GM18951 (cell line): ENCODE results near the gene ADAMTSL3.
"Not testable (repeated sequence)": the region's sequence is repeated elsewhere in the genome, so short reads cannot be mapped to it uniquely, and the experiment has no call there.

Source experiments
- POLR2A ChIP-seq: IDR thresholded peaks from 4 replicates; pipeline ENCODE4 v1.6.1; 2011; ENCODE audit warnings: mild to moderate bottlenecking; ENCODE audit not compliant: insufficient read length, insufficient read depth; ENCODE audit errors: extremely low read depth
- in situ Hi-C: fragments of 300-500 bp; cut with MboI; formaldehyde crosslinking; loops from one replicate; pipeline ENCODE4 v1.12.0; 2022; ENCODE audit warnings: low sequenced_read_pairs, mixed read lengths, inconsistent platforms; ENCODE audit not compliant: unreplicated experiment

The ADAMTSL3 gene

GRCh38 chr15:84016371-84016770, 362.4 kb downstream of the ADAMTSL3 start:
- in situ Hi-C loops, result no loop called here
- TF ChIP-seq POLR2A, result no peak

GRCh38 chr15:84022516-84022915, 368.6 kb downstream of the ADAMTSL3 start:
- no peak for TF ChIP-seq POLR2A
- in situ Hi-C loops, result no loop called here

- in situ Hi-C loops, result no loop called here
- TF ChIP-seq POLR2A, result no peak
Measured at GRCh38 chr15:84023636-84024035, 369.7 kb downstream of the ADAMTSL3 start.

GRCh38 chr15:84033793-84034553, 380.1 kb downstream of the ADAMTSL3 start:
- TF ChIP-seq POLR2A, result no peak
- in situ Hi-C loops, result loop anchor here (25.0 kb wide), 2 partner anchors 297 to 472 kb away; no protein-coding TSS in a partner anchor

- no peak for TF ChIP-seq POLR2A
- in situ Hi-C loops, result loop anchor here (25.0 kb wide), 2 partner anchors 297 to 472 kb away; no protein-coding TSS in a partner anchor
Measured at GRCh38 chr15:84034578-84035398, 380.9 kb downstream of the ADAMTSL3 start.

- in situ Hi-C loops, result loop anchor here (25.0 kb wide), 2 partner anchors 298 to 473 kb away; no protein-coding TSS in a partner anchor
- no peak for TF ChIP-seq POLR2A
Measured at GRCh38 chr15:84035399-84035766, 381.5 kb downstream of the ADAMTSL3 start.

GRCh38 chr15:84037301-84037700, 383.4 kb downstream of the ADAMTSL3 start:
- in situ Hi-C loops, result loop anchor here (25.0 kb wide), 2 partner anchors 300 to 475 kb away; no protein-coding TSS in a partner anchor
- TF ChIP-seq POLR2A, result no peak

GRCh38 chr15:84042434-84043056, 388.6 kb downstream of the ADAMTSL3 start:
- in situ Hi-C loops, result loop anchor here (25.0 kb wide), 2 partner anchors 305 to 480 kb away; no protein-coding TSS in a partner anchor

GRCh38 chr15:84046064-84046637, 392.2 kb downstream of the ADAMTSL3 start:
- TF ChIP-seq POLR2A, result no peak

GRCh38 chr15:84049480-84049879, 395.6 kb downstream of the ADAMTSL3 start:
- in situ Hi-C loops, result loop anchor here (25.0 kb wide), 2 partner anchors 312 to 487 kb away; no protein-coding TSS in a partner anchor

More at GRCh38 chr15:84046064-84046637, 392.2 kb downstream of the ADAMTSL3 start:
- in situ Hi-C loops, result loop anchor here (25.0 kb wide), 2 partner anchors 309 to 484 kb away; no protein-coding TSS in a partner anchor

GRCh38 chr15:84050076-84050475, 396.2 kb downstream of the ADAMTSL3 start:
- in situ Hi-C loops, result no loop called here
- no peak for TF ChIP-seq POLR2A

- in situ Hi-C loops, result not testable (repeated sequence)
Measured at GRCh38 chr15:84051146-84051545, 397.2 kb downstream of the ADAMTSL3 start.

- in situ Hi-C loops, result not testable (repeated sequence)
Measured at GRCh38 chr15:84054544-84054943, 400.6 kb downstream of the ADAMTSL3 start.
